Activated naive CD8-positive, alpha-beta T cell treated with anti-CD3 and anti-CD28 coated beads for 36 hours (primary cell): ENCODE data around the gene C11orf42. TPM values are rescaled to one million over a fixed set of nuclear protein-coding genes. Genes with fewer than 3 reads are reported as not detected.
A peak's percentile ranks its signal among the peaks of the same experiment; 100 is the strongest.
"Not testable (repeated sequence)": the region's sequence is repeated elsewhere in the genome, so short reads cannot be mapped to it uniquely, and the experiment has no call there.

ENCODE experiments used
- DNase-seq: peaks from one replicate; pipeline ENCODE4 v3.0.0; 2021
- H3K27ac Mint-ChIP-seq: one replicate; pipeline ENCODE4 v1.8.0; 2022; ENCODE audit warnings: mild to moderate bottlenecking, moderate library complexity, mixed read lengths
- H3K27me3 Mint-ChIP-seq: one replicate; pipeline ENCODE4 v1.8.0; 2022; ENCODE audit warnings: mild to moderate bottlenecking, mixed read lengths
- H3K36me3 Mint-ChIP-seq: one replicate; pipeline ENCODE4 v1.8.0; 2021; ENCODE audit warnings: mild to moderate bottlenecking, mixed read lengths
- H3K4me1 Mint-ChIP-seq: one replicate; pipeline ENCODE4 v1.8.0; 2021; ENCODE audit warnings: mixed read lengths
- H3K4me3 Mint-ChIP-seq: one replicate; pipeline ENCODE4 v1.8.0; 2022; ENCODE audit warnings: mild to moderate bottlenecking, moderate library complexity, mixed read lengths
- H3K9me3 Mint-ChIP-seq: one replicate; pipeline ENCODE4 v1.8.0; 2022; ENCODE audit warnings: mixed read lengths
- total RNA-seq, 2 experiments: library from RNA; stranded (reverse); gene quantifications; one replicate each; pipeline ENCODE4 v1.2.3, GENCODE V29; 2021

The C11orf42 gene
- total RNA-seq, 2 experiments from 2014 or later, result not detected

DNA sequence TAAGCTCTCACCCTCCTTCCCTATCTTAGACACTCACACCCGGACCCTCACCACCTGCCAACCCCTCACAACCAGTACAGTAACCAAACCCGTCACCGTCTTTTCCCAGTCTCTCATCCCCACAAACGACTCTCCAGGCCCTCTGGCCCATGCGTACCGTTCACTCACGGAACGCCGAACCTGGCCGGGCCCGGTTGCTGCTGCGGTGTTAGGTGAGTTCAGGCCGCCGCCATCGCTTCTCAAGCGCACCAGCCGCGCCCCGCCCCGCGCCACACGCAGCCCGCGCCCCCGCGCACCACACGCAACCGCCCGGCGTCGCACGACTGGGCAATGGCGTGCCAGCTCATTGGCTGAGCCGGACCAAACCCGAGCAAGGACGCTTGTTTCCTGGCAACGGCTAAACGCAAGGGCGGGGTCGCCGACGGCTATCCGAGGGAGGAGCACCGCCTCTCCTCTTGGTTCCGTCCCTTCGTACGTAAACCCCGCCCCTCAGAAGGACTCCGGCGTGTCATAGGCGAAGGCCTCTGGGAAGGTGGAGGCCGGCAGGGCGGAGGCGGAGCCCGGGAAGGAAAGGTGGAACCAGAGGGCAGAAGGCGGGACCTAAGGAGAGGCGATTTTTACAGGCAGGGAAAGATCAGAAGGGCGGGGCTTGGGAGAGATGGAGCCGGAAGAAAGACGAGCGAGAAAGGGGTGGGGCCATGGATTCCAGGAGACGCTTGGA is 29.2 kb downstream of the C11orf42 start, which contains the start of gene FHIP1B:
Gene FHIP1B, minus strand, starts transcription at position 250 of the 721 bp plus-strand sequence. CDS start 10,120 bp downstream, outside the sequence.
- Mint-ChIP-seq H3K27me3 (no peaks in the 10 kb centered on the region), H3K4me3 (peak within 1 kb of the TSS; percentile 98), H3K27ac (peak within 1 kb of the TSS; percentile 94), H3K9me3 (no peaks in the 10 kb centered on the region), H3K36me3 (peaks cover 6% of the 10 kb centered on the region), H3K4me1 (peaks cover 30% of the 10 kb centered on the region)
- peak; percentile 100 for DNase-seq

DNA sequence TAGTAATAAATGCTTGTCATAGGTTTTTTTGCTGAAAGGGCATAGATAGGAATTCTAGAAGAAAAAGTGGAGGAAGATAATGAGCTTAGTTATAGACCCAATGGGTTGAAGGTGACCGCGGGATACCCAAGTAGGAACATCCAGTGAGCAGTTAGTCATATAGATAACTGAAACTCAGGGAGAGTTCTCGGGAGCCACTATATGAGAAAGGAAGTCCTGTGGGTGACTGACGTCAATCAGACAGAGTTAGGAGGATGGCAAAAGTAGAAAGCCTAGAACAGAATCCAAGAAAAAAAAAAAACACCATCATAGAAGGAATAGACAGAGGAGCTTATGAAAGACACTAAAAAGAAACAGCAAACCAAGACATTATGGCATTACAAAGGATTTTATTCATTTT is 31.9 kb downstream of the C11orf42 start:
- peaks cover 14% of the 10 kb centered on the region for H3K4me1 Mint-ChIP-seq
- H3K27ac Mint-ChIP-seq, result no peak overlapping the region
- DNase-seq, result no peak
- H3K4me3 Mint-ChIP-seq, result no peak overlapping the region
- H3K9me3 Mint-ChIP-seq, result no peaks in the 10 kb centered on the region
- peaks cover 3% of the 10 kb centered on the region for H3K27me3 Mint-ChIP-seq
- no peaks in the 10 kb centered on the region for H3K36me3 Mint-ChIP-seq

GRCh38 chr11:6237761-6238302 is 32.5 kb downstream of the C11orf42 start:
- no peak overlapping the region for H3K4me3 Mint-ChIP-seq
- no peak overlapping the region for H3K27ac Mint-ChIP-seq
- peaks cover 11% of the 10 kb centered on the region for H3K4me1 Mint-ChIP-seq
- no peaks in the 10 kb centered on the region for H3K36me3 Mint-ChIP-seq
- DNase-seq, result no peak
- H3K9me3 Mint-ChIP-seq, result no peaks in the 10 kb centered on the region
- peaks cover 3% of the 10 kb centered on the region for H3K27me3 Mint-ChIP-seq

DNA sequence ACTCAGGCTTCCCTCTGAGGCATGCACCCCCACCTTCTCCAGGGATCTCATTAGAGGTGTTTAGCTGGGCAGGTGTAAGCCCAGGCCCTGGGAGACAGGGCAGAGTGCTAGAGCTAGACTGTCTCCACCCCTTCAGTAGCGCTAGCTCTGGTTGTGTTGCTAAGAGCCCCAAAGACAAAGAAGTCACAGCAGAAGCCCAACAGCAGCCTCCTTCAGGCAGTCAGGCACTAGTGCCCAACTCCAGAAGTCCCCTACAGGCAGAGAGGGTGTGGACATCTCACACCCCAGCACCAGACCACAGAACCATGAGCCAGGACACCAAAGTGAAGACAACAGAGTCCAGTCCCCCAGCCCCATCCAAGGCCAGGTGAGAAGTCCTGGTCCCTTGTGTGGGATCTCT is 33.5 kb downstream of the C11orf42 start, which contains the start of gene CNGA4:
Gene CNGA4, plus strand, starts transcription at position 188 of the 400 bp plus-strand sequence. Its CDS starts 118 bp downstream, at position 306.
- Mint-ChIP-seq H3K4me1 (peaks cover 5% of the 10 kb centered on the region), H3K9me3 (no peaks in the 10 kb centered on the region), H3K27ac (no peak within 1 kb of the TSS), H3K27me3 (peaks cover 8% of the 10 kb centered on the region), H3K4me3 (no peak within 1 kb of the TSS), H3K36me3 (no peaks in the 10 kb centered on the region)
- DNase-seq, result no peak

GRCh38 chr11:6240139-6240538 is 34.8 kb downstream of the C11orf42 start:
- Mint-ChIP-seq H3K4me3 (no peak overlapping the region), H3K9me3 (no peaks in the 10 kb centered on the region)

DNA sequence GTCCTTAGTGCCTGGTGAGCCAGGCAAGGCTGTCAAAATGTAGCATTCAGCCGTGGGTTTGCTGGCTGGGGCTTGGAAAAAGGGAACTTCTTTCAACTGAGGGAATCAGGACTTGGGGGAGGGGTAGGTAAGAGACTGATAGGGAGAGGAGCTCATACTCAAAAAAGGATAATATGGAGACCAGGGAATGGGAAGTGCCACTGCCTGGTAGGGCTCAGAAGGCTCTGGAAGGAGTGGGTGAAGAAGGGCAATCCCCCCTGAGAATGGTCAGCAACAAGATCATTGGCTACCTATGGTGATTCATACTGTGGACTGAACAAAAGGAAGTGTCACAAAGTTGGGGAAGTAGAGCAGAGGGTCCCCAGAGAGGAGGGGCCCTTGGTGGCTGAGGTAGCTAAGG is 35.4 kb downstream of the C11orf42 start:
- Mint-ChIP-seq H3K9me3 (no peaks in the 10 kb centered on the region), H3K4me3 (no peak overlapping the region), H3K27ac (no peak overlapping the region), H3K36me3 (no peaks in the 10 kb centered on the region), H3K4me1 (no peaks in the 10 kb centered on the region), H3K27me3 (peaks cover 12% of the 10 kb centered on the region)
- DNase-seq, result no peak

More at GRCh38 chr11:6240139-6240538, 34.8 kb downstream of the C11orf42 start:
- Mint-ChIP-seq H3K27me3 (peaks cover 12% of the 10 kb centered on the region), H3K36me3 (no peaks in the 10 kb centered on the region), H3K4me1 (peaks cover 3% of the 10 kb centered on the region), H3K27ac (no peak overlapping the region)
- no peak for DNase-seq

- Mint-ChIP-seq H3K4me3 (no peak overlapping the region), H3K9me3 (no peaks in the 10 kb centered on the region), H3K27ac (no peak overlapping the region), H3K36me3 (no peaks in the 10 kb centered on the region), H3K27me3 (peaks cover 12% of the 10 kb centered on the region), H3K4me1 (no peaks in the 10 kb centered on the region)
- DNase-seq, result no peak
These were observed 36.0 kb downstream of the C11orf42 start for GRCh38 chr11:6241316-6241715.

GRCh38 chr11:6245536-6245935 is 40.2 kb downstream of the C11orf42 start:
- Mint-ChIP-seq H3K27ac (no peak overlapping the region), H3K9me3 (no peaks in the 10 kb centered on the region), H3K27me3 (peaks cover 12% of the 10 kb centered on the region), H3K4me3 (no peak overlapping the region), H3K4me1 (no peaks in the 10 kb centered on the region), H3K36me3 (no peaks in the 10 kb centered on the region)
- DNase-seq, result no peak

DNA sequence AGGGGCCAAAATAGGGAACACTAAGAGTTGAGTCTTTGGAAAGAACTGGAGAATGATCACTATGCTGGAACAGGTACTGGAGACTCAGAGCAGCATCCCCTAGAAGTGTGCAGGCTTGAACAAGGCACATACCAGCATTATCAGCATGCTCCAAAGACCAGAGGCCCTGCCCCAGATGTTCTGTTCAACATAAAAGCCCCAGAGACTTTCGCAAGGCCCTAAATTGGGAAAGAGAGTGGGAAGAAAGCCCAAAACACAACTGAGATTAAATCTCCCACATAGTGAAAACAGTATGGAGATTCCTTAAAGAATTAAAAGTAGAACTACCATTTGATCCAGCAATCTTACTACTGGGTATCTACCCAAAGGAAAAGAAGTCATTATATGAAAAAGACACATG is 42.9 kb downstream of the C11orf42 start:
- DNase-seq, result no peak
- no peak overlapping the region for H3K4me3 Mint-ChIP-seq
- H3K9me3 Mint-ChIP-seq, result no peaks in the 10 kb centered on the region

GRCh38 chr11:6248897-6249296 is 43.5 kb downstream of the C11orf42 start:
- not testable (repeated sequence) for H3K4me3 Mint-ChIP-seq, H3K4me1 Mint-ChIP-seq, DNase-seq, H3K27me3 Mint-ChIP-seq, H3K27ac Mint-ChIP-seq, H3K9me3 Mint-ChIP-seq, H3K36me3 Mint-ChIP-seq

More for the DNA sequence above, 42.9 kb downstream of the C11orf42 start:
- Mint-ChIP-seq H3K4me1 (no peaks in the 10 kb centered on the region), H3K36me3 (no peaks in the 10 kb centered on the region), H3K27ac (no peak overlapping the region), H3K27me3 (peaks cover 8% of the 10 kb centered on the region)

GRCh38 chr11:6249770-6250555 is 44.6 kb downstream of the C11orf42 start:
- no peaks in the 10 kb centered on the region for H3K4me1 Mint-ChIP-seq
- H3K4me3 Mint-ChIP-seq, result no peak overlapping the region
- no peak for DNase-seq
- H3K27me3 Mint-ChIP-seq, result no peaks in the 10 kb centered on the region
- H3K27ac Mint-ChIP-seq, result no peak overlapping the region
- H3K9me3 Mint-ChIP-seq, result no peaks in the 10 kb centered on the region
- no peaks in the 10 kb centered on the region for H3K36me3 Mint-ChIP-seq

GRCh38 chr11:6251120-6251733 is 45.9 kb downstream of the C11orf42 start:
- no peaks in the 10 kb centered on the region for H3K4me1 Mint-ChIP-seq
- H3K4me3 Mint-ChIP-seq, result no peak overlapping the region
- H3K27me3 Mint-ChIP-seq, result no peaks in the 10 kb centered on the region
- DNase-seq, result peak; percentile 42
- H3K27ac Mint-ChIP-seq, result no peak overlapping the region
- no peaks in the 10 kb centered on the region for H3K36me3 Mint-ChIP-seq
- no peaks in the 10 kb centered on the region for H3K9me3 Mint-ChIP-seq

DNA sequence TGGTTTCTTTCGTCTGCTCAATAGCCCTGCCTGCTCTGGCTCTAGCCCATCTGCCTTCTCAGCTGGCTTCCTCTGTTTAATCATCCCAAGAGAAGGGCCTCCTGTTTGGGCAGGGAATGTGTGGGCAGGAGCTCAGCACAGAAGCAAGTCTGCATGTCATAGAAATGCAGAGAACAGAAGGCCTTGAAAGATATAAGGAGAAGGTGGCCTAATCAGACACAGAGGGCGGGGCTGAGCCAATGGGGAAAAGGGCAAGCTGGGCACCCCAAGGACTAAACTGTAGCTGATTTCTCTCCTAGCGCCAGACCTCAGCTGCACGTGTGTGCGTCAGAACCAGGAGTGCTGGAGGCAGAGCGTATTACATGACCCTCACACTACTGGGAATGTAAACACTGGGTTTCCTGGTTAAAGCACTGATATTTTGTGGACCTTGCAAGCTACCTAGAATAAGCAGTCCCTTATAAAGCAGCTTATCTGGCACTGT is 46.7 kb downstream of the C11orf42 start:
- no peak overlapping the region for H3K4me3 Mint-ChIP-seq
- H3K27me3 Mint-ChIP-seq, result no peaks in the 10 kb centered on the region
- H3K27ac Mint-ChIP-seq, result no peak overlapping the region
- no peaks in the 10 kb centered on the region for H3K4me1 Mint-ChIP-seq
- DNase-seq, result no peak
- H3K36me3 Mint-ChIP-seq, result no peaks in the 10 kb centered on the region
- no peaks in the 10 kb centered on the region for H3K9me3 Mint-ChIP-seq

GRCh38 chr11:6253197-6253596 is 47.8 kb downstream of the C11orf42 start:
- Mint-ChIP-seq H3K9me3 (no peaks in the 10 kb centered on the region), H3K36me3 (no peaks in the 10 kb centered on the region), H3K27me3 (peaks cover 4% of the 10 kb centered on the region), H3K4me3 (no peak overlapping the region), H3K4me1 (no peaks in the 10 kb centered on the region), H3K27ac (no peak overlapping the region)
- DNase-seq, result no peak

GRCh38 chr11:6258141-6258540 is 52.8 kb downstream of the C11orf42 start:
- Mint-ChIP-seq H3K36me3 (no peaks in the 10 kb centered on the region), H3K27me3 (peaks cover 17% of the 10 kb centered on the region), H3K27ac (no peak overlapping the region), H3K4me1 (no peaks in the 10 kb centered on the region), H3K4me3 (no peak overlapping the region), H3K9me3 (no peaks in the 10 kb centered on the region)
- no peak for DNase-seq
